Activated CD4-positive, alpha-beta memory T cell treated with anti-CD3 and anti-CD28 coated beads for 36 hours (primary cell): Measurements from ENCODE around the gene CFAP410. TPM values are rescaled to one million over a fixed set of nuclear protein-coding genes. Genes with fewer than 3 reads are reported as not detected.

Source experiments
- CTCF ChIA-PET: fragments of 350-600 bp; sonication (Branson Sonifier 250); formaldehyde crosslinking; loops from one replicate; lab custom pipeline; 2021; ENCODE audit warnings: antibody characterized with exemption, inconsistent platforms; lab: Charles Lee
- POLR2A ChIA-PET: fragments of 350-600 bp; sonication (Branson Sonifier 250); formaldehyde crosslinking; loops from one replicate; lab custom pipeline; 2021; ENCODE audit warnings: antibody characterized with exemption; lab: Charles Lee
- DNase-seq: peaks from one replicate; pipeline ENCODE4 v3.0.0-alpha.2; 2020
- H3K27ac Mint-ChIP-seq: one replicate; pipeline ENCODE4 v1.8.0; 2021; ENCODE audit warnings: mixed read lengths
- H3K27me3 Mint-ChIP-seq: one replicate; pipeline ENCODE4 v1.8.0; 2021; ENCODE audit warnings: mixed read lengths
- H3K36me3 Mint-ChIP-seq: one replicate; pipeline ENCODE4 v1.8.0; 2021; ENCODE audit warnings: mixed read lengths
- H3K4me1 Mint-ChIP-seq: one replicate; pipeline ENCODE4 v1.8.0; 2021; ENCODE audit warnings: low read depth, mixed read lengths
- H3K4me3 Mint-ChIP-seq: one replicate; pipeline ENCODE4 v1.8.0; 2021; ENCODE audit warnings: mild to moderate bottlenecking, mixed read lengths
- H3K9me3 Mint-ChIP-seq: one replicate; pipeline ENCODE4 v1.8.0; 2021; ENCODE audit warnings: mixed read lengths
- intact Hi-C: fragments of 100-400 bp; cut with micrococcal nuclease; formaldehyde crosslinking; loops from one replicate; pipeline ENCODE4 v1.15.1; 2023
- total RNA-seq, 2 experiments: library from RNA; stranded (reverse); gene quantifications; one replicate each; pipeline ENCODE4 v1.2.3, GENCODE V29; 2021

CFAP410 gene
- 10 to 100 TPM; 11.1 to 11.7 TPM for total RNA-seq

DNA sequence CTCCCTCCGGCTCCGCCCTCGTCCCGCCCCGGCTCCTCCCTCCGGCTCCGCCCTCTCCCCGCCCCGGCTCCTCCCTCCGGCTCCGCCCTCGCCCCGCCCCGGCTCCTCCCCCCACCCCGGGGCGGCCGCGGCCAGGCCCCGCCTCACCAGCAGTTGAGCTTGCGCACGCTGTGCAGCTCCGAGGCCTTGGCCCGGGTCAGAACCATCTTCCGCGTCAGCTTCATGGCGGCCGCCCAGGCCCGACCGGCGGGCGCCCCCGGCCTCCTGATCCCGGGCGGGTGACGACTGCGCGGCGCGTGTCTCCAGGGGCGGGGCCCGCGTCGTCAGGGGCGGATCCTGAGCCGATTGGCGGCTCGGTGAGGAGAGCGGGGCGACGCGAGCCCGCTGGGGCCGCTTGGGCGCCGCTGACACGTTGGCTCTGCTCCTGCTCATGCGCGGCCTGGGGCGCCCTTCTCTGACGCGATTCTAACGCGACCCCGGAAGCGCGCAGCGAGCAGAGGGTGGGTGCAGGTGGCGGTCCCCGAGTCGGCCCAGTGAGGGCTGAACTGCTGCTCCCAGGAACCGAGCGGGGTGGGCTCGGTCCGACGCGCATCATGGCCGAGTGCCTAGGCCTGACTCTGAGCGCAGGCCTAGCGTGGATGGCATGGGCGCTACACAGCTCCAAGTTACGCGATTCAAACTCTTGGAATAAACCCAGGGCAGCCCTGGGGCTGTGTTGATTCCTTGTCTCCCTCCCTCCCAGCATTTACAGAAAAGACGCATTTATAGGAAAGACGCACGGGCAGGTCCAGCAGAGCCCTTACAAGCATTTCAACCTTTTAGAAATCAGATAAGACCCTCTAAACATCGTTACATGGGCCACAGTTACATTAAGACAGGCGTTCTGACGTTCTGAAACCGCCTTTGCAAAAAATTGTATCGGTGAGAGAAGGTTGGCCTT, at the start of gene CFAP410:
TSS of gene CFAP410 (minus strand) at position 420 of the 940 bp plus-strand sequence. CDS start at position 224, 196 bp downstream.
- H3K4me3 Mint-ChIP-seq, result peak within 1 kb of the TSS; percentile 83

DNA sequence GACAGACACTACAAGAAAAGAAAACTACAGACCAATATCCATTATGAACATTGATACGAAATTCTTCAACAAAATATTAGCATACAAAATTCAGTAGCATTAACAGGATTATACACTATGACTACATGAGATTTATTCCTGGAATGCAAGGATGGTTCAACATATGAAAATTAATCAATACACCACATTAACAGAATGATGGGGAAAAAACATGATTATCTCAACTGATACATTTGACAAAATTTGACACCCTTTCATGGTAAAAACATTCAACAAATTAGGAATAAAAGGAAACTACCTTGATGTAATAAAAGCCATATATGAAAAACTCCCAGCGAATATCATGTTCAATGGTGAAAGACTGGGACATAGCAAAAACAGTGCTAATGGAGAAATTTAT, 45.8 kb upstream of the CFAP410 start:
- DNase-seq, result no peak
- no peak overlapping the region for H3K4me3 Mint-ChIP-seq
- ChIA-PET POLR2A (no interaction called here), CTCF (no interaction called here)
- H3K27me3 Mint-ChIP-seq, result no peaks in the 10 kb centered on the region
- no peaks in the 10 kb centered on the region for H3K4me1 Mint-ChIP-seq
- intact Hi-C loops, result no loop called here
- peaks cover 40% of the 10 kb centered on the region for H3K9me3 Mint-ChIP-seq
- H3K36me3 Mint-ChIP-seq, result peaks cover 12% of the 10 kb centered on the region
- no peak overlapping the region for H3K27ac Mint-ChIP-seq

More for the DNA sequence above, at the start of gene CFAP410:
- ChIA-PET CTCF (interaction anchor here (0.7 to 2.0 kb wide), 3 partner anchors 37 to 454 kb away, joined by 3 to 8 read pairs (median 5); no protein-coding TSS in a partner anchor), POLR2A (interaction anchor here (0.6 to 1.3 kb wide), 2 partner anchors 141 to 497 kb away, joined by 3 read pairs; no protein-coding TSS in a partner anchor)
- intact Hi-C loops, result loop anchor here (10.0 kb wide), 1 partner anchor 116 kb away; the partner anchor contains the start of gene LRRC3
- no peaks in the 10 kb centered on the region for H3K27me3 Mint-ChIP-seq
- peaks cover 16% of the 10 kb centered on the region for H3K4me1 Mint-ChIP-seq
- H3K27ac Mint-ChIP-seq, result peak within 1 kb of the TSS; percentile 89
- H3K36me3 Mint-ChIP-seq, result no peaks in the 10 kb centered on the region
- H3K9me3 Mint-ChIP-seq, result no peaks in the 10 kb centered on the region
- peak; percentile 96 for DNase-seq

DNA sequence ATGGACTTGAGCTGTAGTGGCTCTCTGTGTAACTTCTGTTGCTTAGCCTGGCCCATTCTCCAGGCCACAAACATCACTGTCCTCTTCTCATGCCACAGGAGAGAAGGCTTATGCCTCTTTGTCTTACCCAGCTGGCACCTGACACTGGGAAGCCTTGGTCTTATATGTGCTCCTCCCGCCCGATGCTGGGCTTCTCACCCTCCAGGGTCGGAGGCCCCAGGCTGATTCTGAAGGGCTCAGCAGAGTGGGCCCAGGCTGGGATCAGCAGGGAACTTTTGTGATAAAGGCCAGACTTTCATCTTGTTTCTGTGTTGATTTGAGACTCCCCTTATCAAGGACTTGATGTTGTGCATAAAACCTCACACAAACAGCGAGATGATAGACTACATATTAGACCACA, 44.0 kb upstream of the CFAP410 start:
- H3K27me3 Mint-ChIP-seq, result no peaks in the 10 kb centered on the region
- DNase-seq, result no peak
- CTCF ChIA-PET, result no interaction called here
- H3K9me3 Mint-ChIP-seq, result peaks cover 40% of the 10 kb centered on the region
- H3K27ac Mint-ChIP-seq, result no peak overlapping the region
- peaks cover 12% of the 10 kb centered on the region for H3K36me3 Mint-ChIP-seq
- H3K4me1 Mint-ChIP-seq, result no peaks in the 10 kb centered on the region
- H3K4me3 Mint-ChIP-seq, result no peak overlapping the region
- POLR2A ChIA-PET, result no interaction called here
- intact Hi-C loops, result no loop called here

DNA sequence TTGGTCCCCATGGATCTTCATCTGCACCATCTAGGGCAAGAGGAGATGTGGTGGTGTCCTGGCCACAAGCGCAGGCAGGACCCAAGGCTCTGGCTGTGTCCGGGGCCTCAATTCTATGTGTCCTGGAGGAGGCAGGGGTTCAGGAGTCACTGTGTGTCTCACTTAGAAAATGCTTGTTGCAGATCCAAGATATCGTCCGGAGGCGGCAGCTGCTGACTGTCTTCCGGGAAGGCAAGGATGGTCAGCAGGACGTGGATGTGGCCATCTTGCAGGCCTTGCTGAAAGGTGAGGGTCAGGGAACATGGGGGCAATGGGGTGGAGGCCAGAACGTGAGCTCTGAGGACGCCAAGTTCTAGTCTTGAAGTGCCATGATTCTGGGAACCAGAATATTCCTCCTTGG, 43.3 kb upstream of the CFAP410 start:
- Mint-ChIP-seq H3K27me3 (no peaks in the 10 kb centered on the region), H3K4me1 (no peaks in the 10 kb centered on the region), H3K36me3 (peaks cover 12% of the 10 kb centered on the region), H3K27ac (no peak overlapping the region), H3K9me3 (peaks cover 40% of the 10 kb centered on the region), H3K4me3 (no peak overlapping the region)
- DNase-seq, result no peak
- intact Hi-C loops, result no loop called here
- ChIA-PET CTCF (no interaction called here), POLR2A (no interaction called here)

DNA sequence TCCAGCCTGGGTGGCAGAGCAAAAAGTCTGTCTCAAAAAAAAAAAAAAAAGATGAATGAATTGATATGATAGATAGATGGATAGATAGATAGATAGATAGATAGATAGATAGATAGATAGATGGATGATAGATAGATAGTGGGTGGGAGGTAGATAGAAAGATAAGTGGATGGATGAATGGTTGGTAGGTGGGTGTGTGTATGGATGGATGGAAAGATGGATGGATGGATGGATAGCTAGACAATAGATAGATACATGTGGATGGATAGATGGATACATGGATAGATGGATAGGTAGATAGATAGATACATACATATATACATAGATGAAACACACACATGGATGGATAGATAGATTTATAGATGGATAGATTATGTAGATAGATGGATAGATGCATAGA, 42.7 kb upstream of the CFAP410 start:
- no peak for DNase-seq
- Mint-ChIP-seq H3K36me3 (peaks cover 12% of the 10 kb centered on the region), H3K27me3 (no peaks in the 10 kb centered on the region), H3K4me3 (no peak overlapping the region), H3K27ac (no peak overlapping the region), H3K4me1 (no peaks in the 10 kb centered on the region), H3K9me3 (peaks cover 40% of the 10 kb centered on the region)
- ChIA-PET CTCF (no interaction called here), POLR2A (no interaction called here)
- intact Hi-C loops, result no loop called here

DNA sequence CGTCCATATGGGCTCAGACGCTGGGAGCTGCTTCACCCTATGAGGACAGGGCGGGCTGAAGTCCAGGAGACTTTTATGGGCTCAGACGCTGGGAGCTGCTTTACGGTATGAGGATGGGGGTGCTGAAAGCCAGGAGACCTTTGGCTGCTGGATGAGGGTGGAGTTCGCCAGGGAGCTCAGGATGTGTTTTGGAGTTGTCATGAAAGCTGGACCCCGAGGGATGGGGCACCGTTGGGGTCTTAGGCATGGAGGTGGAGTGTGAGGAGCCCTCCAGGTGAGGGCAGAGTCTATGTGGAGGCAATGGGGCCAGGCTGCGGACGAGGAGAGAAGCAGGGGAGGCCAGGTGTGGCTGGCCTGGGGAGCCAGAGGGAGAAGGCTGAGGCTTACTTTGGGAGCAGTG, 41.7 kb upstream of the CFAP410 start:
- Mint-ChIP-seq H3K4me1 (peaks cover 2% of the 10 kb centered on the region), H3K4me3 (no peak overlapping the region), H3K27ac (no peak overlapping the region), H3K27me3 (no peaks in the 10 kb centered on the region), H3K36me3 (peaks cover 11% of the 10 kb centered on the region), H3K9me3 (peaks cover 34% of the 10 kb centered on the region)
- POLR2A ChIA-PET, result no interaction called here
- CTCF ChIA-PET, result no interaction called here
- intact Hi-C loops, result no loop called here
- no peak for DNase-seq

DNA sequence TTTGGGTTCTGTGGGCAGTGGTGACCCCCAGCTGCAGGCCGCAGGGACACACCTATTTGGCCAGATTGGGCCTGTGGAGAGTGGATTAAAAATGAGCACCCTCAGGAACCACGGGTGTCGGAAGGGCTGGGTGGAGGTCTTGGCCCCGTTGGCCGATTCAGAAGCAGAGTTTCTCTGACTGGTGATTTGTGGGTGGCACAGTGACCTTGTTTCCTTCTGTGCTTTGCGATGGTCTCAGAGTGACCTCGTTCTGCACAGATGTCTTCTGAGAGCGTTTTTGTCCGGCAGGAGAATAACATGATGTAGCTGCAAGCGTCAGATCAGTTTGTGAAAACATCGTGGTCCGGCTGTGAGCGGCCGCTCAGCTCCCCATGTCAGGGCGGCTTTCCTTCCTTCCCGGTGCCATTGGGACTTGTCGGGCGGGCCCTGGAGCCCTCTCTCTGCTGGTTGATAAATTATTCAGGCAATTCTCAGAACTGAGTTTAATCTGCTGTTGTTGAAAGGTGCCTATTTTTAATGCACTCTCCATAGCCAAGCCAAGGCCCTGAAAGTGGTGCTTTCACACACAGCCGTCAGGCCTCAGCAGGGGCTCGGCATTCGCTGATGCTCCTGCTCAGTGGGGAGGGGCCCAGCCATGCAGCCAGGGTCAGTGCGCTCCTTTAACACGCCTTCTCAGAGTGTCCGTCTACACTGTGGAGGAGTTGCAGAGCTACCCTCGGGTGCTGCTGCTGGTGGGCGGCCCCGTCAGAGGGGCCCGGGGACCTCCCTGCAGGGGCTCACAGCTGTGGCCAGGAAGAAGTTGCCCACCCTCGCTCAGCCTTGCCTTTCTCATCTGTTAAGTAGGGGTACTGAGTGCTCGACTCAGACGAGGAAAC, 41.0 kb upstream of the CFAP410 start:
- Mint-ChIP-seq H3K4me1 (peaks cover 9% of the 10 kb centered on the region), H3K27me3 (no peaks in the 10 kb centered on the region), H3K9me3 (peaks cover 28% of the 10 kb centered on the region), H3K27ac (no peak overlapping the region), H3K4me3 (no peak overlapping the region), H3K36me3 (peaks cover 11% of the 10 kb centered on the region)
- ChIA-PET POLR2A (no interaction called here), CTCF (no interaction called here)
- intact Hi-C loops, result no loop called here
- no peak for DNase-seq

DNA sequence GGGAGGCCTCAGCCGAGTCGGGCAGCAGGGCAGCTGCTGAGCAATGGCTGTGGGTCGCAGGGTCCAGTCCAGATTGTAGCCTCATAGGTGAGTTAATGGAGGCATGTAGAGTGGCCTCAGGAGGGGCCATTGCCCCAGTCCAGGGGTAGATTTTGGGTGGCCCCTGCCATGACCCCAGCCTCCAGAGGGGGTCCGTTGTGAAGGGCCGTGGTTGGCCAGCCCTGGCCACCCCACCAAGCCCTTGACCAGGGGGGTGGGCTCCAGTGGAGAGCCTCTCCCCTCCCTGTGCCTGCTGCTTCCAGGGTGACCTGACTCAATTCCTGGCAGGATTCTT, 40.3 kb upstream of the CFAP410 start:
- Mint-ChIP-seq H3K4me1 (peaks cover 14% of the 10 kb centered on the region), H3K4me3 (no peak overlapping the region), H3K36me3 (peaks cover 8% of the 10 kb centered on the region), H3K27me3 (no peaks in the 10 kb centered on the region), H3K27ac (no peak overlapping the region), H3K9me3 (peaks cover 20% of the 10 kb centered on the region)
- ChIA-PET POLR2A (no interaction called here), CTCF (no interaction called here)
- intact Hi-C loops, result no loop called here
- no peak for DNase-seq

DNA sequence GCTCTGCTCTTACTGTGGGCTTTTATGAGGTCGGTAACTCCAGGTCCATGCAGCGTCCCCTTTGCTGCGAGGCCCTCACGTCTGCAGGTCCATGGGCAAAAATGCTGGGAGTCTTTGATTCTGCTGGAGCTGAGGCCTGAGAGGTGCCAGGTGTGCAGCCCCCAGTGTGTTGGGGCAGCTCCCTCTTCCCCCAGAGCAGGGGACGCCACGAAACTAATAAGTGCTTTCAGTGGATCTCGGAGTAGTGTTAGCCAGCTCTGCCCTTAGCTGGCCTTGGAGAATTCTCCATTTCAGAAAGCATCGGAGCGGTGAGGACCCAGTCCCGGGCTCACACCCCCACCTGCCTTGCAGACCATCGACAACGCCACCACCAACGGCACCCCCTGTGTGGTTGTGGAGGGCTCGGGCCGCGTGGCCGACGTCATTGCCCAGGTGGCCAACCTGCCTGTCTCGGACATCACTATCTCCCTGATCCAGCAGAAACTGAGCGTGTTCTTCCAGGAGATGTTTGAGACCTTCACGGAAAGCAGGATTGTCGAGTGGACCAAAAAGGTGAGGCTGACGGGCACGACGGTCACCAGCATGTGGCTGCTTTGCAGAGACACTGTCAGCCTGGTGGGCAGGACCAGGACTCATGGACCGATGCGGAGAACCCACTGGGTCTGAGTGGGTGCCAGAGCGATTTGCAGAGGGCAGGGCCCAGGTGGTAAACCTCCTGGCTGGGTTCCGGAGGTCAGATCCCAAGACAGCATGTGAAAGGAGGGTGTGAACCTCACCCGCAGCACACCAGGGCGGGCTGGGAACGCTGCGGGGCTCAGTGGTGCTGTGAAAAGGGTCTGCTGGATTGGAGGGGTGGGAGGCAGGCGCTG, 39.7 kb upstream of the CFAP410 start:
- Mint-ChIP-seq H3K27me3 (no peaks in the 10 kb centered on the region), H3K4me3 (no peak overlapping the region), H3K27ac (no peak overlapping the region), H3K9me3 (peaks cover 15% of the 10 kb centered on the region), H3K4me1 (peaks cover 14% of the 10 kb centered on the region), H3K36me3 (peaks cover 6% of the 10 kb centered on the region)
- ChIA-PET CTCF (interaction anchor here (0.8 kb wide), 1 partner anchor 14 kb away, joined by 4 read pairs; no protein-coding TSS in a partner anchor), POLR2A (no interaction called here)
- DNase-seq, result no peak
- intact Hi-C loops, result no loop called here

DNA sequence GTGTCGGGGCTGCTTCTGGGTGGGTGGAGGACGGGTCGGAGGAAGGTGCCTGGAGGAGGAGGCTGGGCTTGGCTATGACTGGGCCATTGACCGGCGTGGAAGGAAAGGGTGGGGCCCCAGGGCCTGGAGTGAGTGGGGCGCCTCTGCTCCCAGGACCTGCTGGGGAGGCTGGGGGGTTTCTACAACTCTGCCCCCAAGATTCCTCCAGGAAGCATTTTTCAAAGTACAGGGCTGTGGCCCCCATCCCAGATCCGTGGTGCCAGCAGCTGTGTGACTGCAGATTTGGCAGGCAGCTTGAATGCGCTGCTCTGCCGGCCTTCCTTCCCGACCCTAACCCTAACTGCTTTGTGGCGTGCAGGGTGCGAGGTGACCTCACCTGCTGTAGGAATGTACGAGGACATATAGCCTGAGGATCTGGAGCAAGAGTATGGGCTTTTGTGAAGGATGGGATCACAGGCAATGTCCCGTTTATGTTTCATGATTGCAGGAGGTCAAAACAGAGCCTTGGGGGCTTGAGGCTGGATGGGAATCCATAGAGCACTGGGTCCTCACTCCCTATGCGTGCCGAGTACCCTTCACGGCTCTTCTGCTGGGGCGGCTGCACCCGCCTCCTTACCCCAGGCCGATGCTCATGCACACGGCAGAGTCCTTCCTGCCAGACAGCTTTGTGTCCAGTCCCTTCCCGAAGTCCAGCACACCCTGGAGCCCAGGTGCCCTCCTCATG, 38.9 kb upstream of the CFAP410 start:
- ChIA-PET POLR2A (no interaction called here), CTCF (interaction anchor here (0.8 kb wide), 1 partner anchor 14 kb away, joined by 4 read pairs; no protein-coding TSS in a partner anchor)
- Mint-ChIP-seq H3K36me3 (peaks cover 3% of the 10 kb centered on the region), H3K27me3 (no peaks in the 10 kb centered on the region), H3K4me1 (peaks cover 14% of the 10 kb centered on the region), H3K4me3 (no peak overlapping the region), H3K9me3 (peaks cover 9% of the 10 kb centered on the region), H3K27ac (no peak overlapping the region)
- intact Hi-C loops, result no loop called here
- no peak for DNase-seq
